Parathyroid adenoma (tissue), 2 donors: ENCODE results near the gene PPP1R13L.
"Not testable (repeated sequence)": the region's sequence is repeated elsewhere in the genome, so short reads cannot be mapped to it uniquely, and the experiment has no call there.

Source experiments
- H2AFZ ChIP-seq: fragments of 300-600 bp; sonication (generic); one replicate; pipeline ENCODE4 v1.7.0; 2017; ENCODE audit warnings: antibody characterized with exemption, mild to moderate bottlenecking
- H3K27ac ChIP-seq: fragments of 300-600 bp; sonication (generic); one replicate; pipeline ENCODE4 v1.7.0; 2017
- H3K27me3 ChIP-seq: fragments of 300-600 bp; sonication (generic); one replicate; pipeline ENCODE4 v1.7.0; 2017; ENCODE audit warnings: low read length; ENCODE audit not compliant: control insufficient read depth, insufficient read depth
- H3K36me3 ChIP-seq: fragments of 300-600 bp; sonication (generic); one replicate; pipeline ENCODE4 v1.7.0; 2017; ENCODE audit warnings: low read length; ENCODE audit not compliant: control insufficient read depth, insufficient read depth
- H3K4me1 ChIP-seq: fragments of 300-600 bp; sonication (generic); one replicate; pipeline ENCODE4 v1.7.0; 2017; ENCODE audit warnings: control low read depth
- H3K4me2 ChIP-seq: fragments of 300-600 bp; sonication (generic); one replicate; pipeline ENCODE4 v1.7.0; 2017; ENCODE audit warnings: low read length
- H3K4me3 ChIP-seq: fragments of 300-600 bp; sonication (generic); one replicate; pipeline ENCODE4 v1.7.0; 2017; ENCODE audit warnings: low read depth, low read length
- H3K79me2 ChIP-seq: fragments of 300-600 bp; sonication (generic); one replicate; pipeline ENCODE4 v1.7.0; 2017; ENCODE audit warnings: control low read depth
- H3K9ac ChIP-seq: fragments of 300-600 bp; sonication (generic); one replicate; pipeline ENCODE4 v1.7.0; 2017; ENCODE audit warnings: mild to moderate bottlenecking
- H3K9me3 ChIP-seq: fragments of 300-600 bp; sonication (generic); one replicate; pipeline ENCODE4 v1.7.0; 2017; ENCODE audit warnings: low read length; ENCODE audit not compliant: control insufficient read depth
- CTCF ChIP-seq: fragments of 300-600 bp; sonication (generic); IDR thresholded peaks from one replicate; pipeline ENCODE4 v1.7.0; 2017; ENCODE audit warnings: antibody characterized with exemption, mild to moderate bottlenecking
- donor health status: primary hyperparathyroidism.

Gene PPP1R13L

GRCh38 chr19:45414468-45414867 lies 9.6 kb upstream of the PPP1R13L start:
- Histone ChIP-seq H3K4me2 (no peak overlapping the region), H3K4me3 (no peak overlapping the region), H3K9me3 (no peaks in the 10 kb centered on the region), H3K4me1 (no peaks in the 10 kb centered on the region), H3K36me3 (no peaks in the 10 kb centered on the region), H3K79me2 (no peaks in the 10 kb centered on the region), H3K9ac (no peak overlapping the region), H3K27me3 (no peaks in the 10 kb centered on the region), H2AFZ (no peak overlapping the region), H3K27ac (no peak overlapping the region)
- TF ChIP-seq CTCF, result no peak

- H3K4me2 ChIP-seq, result no peak overlapping the region
- no peaks in the 10 kb centered on the region for H3K4me1 ChIP-seq
- TF ChIP-seq CTCF, result no peak
- no peak overlapping the region for H3K9ac ChIP-seq
- H3K79me2 ChIP-seq, result no peaks in the 10 kb centered on the region
- no peak overlapping the region for H2AFZ ChIP-seq
- no peaks in the 10 kb centered on the region for H3K9me3 ChIP-seq
- no peak overlapping the region for H3K4me3 ChIP-seq
- no peak overlapping the region for H3K27ac ChIP-seq
- no peaks in the 10 kb centered on the region for H3K27me3 ChIP-seq
- no peaks in the 10 kb centered on the region for H3K36me3 ChIP-seq
Measured at GRCh38 chr19:45413497-45413896, 8.6 kb upstream of the PPP1R13L start.

GRCh38 chr19:45410330-45410729 lies 5.5 kb upstream of the PPP1R13L start:
- not testable (repeated sequence) for H3K27me3 ChIP-seq, H3K9me3 ChIP-seq, H3K4me2 ChIP-seq, H3K79me2 ChIP-seq, H3K9ac ChIP-seq, H3K27ac ChIP-seq, H3K36me3 ChIP-seq, H3K4me3 ChIP-seq, H2AFZ ChIP-seq, H3K4me1 ChIP-seq

- Histone ChIP-seq H3K4me2 (no peak overlapping the region), H2AFZ (no peak overlapping the region), H3K27ac (no peak overlapping the region), H3K9me3 (no peaks in the 10 kb centered on the region), H3K4me3 (no peak overlapping the region), H3K27me3 (no peaks in the 10 kb centered on the region), H3K79me2 (peaks cover 6% of the 10 kb centered on the region), H3K9ac (no peak overlapping the region), H3K36me3 (no peaks in the 10 kb centered on the region), H3K4me1 (peaks cover 2% of the 10 kb centered on the region)
- no peak for TF ChIP-seq CTCF
Measured at GRCh38 chr19:45409557-45409920, 4.7 kb upstream of the PPP1R13L start.

- H3K9me3 ChIP-seq, result no peaks in the 10 kb centered on the region
- no peak overlapping the region for H3K9ac ChIP-seq
- peaks cover 6% of the 10 kb centered on the region for H3K79me2 ChIP-seq
- no peak overlapping the region for H2AFZ ChIP-seq
- TF ChIP-seq CTCF, result no peak
- no peak overlapping the region for H3K4me3 ChIP-seq
- H3K27ac ChIP-seq, result no peak overlapping the region
- peaks cover 4% of the 10 kb centered on the region for H3K4me1 ChIP-seq
- H3K27me3 ChIP-seq, result no peaks in the 10 kb centered on the region
- H3K4me2 ChIP-seq, result no peak overlapping the region
- H3K36me3 ChIP-seq, result no peaks in the 10 kb centered on the region
Measured at GRCh38 chr19:45408830-45409556, 4.1 kb upstream of the PPP1R13L start.
